ENCODE data around the gene COL9A2. TPM values are rescaled to one million over a fixed set of nuclear protein-coding genes. Genes with fewer than 3 reads are reported as not detected.
A peak's percentile ranks its signal among the peaks of the same experiment; 100 is the strongest.
"Not testable (repeated sequence)": the region's sequence is repeated elsewhere in the genome, so short reads cannot be mapped to it uniquely, and the experiment has no call there.

COL9A2 gene
- total RNA-seq, result 0.13 and 0.60 TPM in 2 replicates

DNA sequence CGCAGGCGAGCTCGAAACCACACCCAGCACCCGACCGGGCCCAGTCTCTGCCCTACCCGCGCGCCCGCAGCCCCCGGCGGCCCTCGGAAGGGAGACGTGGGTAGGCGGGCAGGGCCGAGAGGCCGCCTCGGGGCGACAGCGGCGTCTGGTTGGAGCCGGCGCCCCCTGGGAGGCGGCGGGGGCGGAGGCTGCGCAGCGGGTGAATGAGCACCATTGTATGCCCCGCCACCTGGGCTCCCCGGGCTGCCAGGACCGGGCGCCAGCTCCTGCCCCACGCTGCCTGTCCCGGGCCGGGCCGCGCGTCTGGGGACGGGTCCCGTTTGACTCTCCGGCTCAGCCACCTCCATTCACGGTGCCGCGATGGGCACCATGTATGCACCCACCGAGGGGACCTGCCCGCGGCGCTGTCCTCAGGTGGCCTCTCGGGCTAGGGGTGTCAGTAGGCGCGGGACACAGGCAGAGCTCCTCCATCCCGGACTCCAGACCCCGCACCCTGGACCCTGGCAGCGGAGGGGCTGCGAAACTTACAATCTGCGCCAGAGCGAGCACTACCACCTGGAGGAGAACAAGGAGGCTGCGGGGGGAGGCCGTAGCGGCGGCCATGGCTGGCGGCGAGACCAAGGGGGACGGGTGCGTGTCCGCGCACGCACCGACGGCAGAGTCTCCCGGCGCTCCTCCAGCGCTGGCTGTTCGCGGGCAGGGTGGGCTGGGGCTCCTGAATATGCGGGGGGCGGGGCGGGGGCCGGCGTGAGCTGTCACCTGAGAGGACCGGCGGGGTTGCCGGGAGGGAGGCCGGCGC is at the start of gene COL9A2:
Gene COL9A2 (minus strand): TSS at position 692 of the 799 bp plus-strand sequence. CDS start 89 bp downstream, at position 603.
- DNase-seq (ENCODE audit: low read depth, low spot score), result no peak

DNA sequence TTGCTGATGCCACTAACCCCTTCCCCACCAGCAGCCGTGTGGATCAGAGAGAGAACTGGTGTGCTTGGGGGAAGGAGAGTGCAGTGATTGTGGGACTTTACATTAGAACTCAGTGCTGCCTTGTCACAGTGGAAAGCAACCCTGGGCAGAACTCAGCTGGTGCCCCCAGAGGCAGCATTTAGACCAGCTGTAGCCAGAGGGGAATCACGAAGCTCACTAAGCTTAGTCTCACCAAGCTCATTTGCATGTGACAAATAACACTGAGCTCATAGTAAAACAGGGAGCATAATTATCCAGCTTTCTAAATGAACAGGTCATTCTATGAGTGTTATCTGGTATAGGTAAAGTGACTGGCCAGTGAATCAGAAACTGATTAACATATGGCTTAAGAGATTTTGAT is 46.6 kb upstream of the COL9A2 start:
- DNase-seq (ENCODE audit: low read depth, low spot score), result no peak

DNA sequence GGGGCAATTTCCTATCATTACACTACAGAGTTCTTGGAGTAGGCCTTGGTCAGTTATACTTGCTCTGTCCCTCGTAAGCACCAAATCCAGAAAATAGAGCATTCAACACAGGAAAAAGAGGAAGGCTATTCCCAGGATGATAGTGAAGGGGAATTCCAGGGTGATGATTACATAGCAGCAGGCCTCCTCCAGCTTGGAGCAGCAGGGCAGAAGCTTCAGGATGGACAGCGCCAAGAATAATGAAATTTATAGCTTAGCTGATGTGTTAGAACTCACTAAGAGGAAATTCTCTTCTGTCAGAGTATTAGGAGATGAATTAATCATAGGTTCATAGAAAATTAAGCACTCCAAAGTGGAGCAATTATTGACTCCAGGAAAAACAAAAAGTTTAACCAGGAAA is 45.6 kb upstream of the COL9A2 start:
- DNase-seq (ENCODE audit: low read depth, low spot score), result no peak

DNA sequence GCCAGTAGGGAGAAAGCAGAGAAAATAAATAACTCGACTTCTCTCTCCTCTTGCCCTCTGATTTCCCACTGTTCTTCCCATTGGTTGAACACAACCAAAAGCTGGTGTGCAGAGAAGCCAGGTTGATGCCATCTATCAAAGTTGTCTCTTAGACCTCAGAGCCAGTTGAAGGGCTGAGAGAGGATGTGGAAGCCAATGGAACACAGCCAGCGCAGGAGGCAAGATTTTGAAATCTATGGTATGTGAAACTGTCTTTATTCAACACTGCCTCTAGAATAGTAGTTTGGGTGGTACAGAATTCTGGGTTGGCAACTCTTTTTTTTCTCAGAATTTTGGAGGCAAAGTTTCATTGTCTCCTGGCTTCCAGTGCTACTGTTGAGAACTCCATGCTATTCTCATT is 45.1 kb upstream of the COL9A2 start:
- no peak for DNase-seq (ENCODE audit: low read depth, low spot score)

DNA sequence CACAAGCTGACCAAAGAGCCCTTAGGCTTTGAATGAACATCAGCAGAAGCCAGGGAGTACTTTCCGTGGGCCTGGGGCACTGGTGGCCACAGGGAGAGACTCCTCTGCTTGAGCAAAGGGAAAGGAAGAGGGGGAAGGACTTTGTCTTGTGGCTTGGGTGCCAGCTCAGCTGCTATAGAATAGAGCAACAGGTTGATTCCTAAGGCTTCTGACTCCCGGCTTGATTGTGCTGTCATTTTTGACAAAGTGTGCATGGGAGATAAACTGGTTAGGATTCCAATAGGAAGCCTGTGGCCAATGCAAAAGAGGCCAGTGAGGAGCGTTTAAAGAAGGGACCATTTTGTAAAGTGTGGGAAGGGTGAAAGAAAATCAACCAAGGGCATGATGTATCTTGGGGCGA is 44.6 kb upstream of the COL9A2 start:
- no peak for DNase-seq (ENCODE audit: low read depth, low spot score)

DNA sequence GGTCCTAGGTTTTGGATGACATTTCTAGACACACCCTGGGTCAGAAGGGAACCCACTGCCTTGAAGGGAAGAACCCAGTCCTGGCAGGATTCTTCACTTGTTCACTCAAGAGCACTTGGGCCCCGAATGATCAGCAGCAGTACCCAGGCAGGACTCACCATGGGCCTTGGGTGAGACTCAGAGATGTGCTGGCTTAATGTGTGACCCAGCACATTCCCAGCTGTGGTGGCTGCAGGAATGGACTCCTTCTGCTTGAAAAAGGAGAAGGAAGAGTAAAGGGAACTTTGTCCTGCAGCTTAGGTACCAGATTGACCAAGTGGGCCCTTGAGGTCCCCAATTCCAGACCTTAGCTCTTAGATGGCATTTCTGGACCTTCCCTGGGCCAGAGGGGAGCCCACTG is 44.1 kb upstream of the COL9A2 start:
- DNase-seq (ENCODE audit: low read depth, low spot score), result no peak

DNA sequence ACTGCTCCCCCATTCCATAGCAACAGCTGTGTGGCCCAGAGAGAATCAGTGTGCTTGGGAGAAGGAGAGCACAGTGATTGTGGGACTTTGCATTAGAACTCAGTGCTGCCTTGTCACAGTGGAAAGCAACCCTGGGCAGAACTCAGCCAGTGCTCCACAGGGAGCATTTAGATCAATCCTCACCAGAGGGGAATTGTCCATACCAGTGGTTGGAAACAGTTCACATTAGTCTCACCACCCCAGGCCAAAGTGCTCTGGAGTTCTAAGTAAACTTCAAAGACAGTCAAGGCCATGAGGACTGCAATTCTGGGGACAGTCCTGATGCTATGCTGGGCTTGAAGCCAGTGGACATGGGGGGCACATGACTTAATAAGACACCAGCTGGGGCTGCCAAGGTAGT is 43.5 kb upstream of the COL9A2 start:
- no peak for DNase-seq (ENCODE audit: low read depth, low spot score)

DNA sequence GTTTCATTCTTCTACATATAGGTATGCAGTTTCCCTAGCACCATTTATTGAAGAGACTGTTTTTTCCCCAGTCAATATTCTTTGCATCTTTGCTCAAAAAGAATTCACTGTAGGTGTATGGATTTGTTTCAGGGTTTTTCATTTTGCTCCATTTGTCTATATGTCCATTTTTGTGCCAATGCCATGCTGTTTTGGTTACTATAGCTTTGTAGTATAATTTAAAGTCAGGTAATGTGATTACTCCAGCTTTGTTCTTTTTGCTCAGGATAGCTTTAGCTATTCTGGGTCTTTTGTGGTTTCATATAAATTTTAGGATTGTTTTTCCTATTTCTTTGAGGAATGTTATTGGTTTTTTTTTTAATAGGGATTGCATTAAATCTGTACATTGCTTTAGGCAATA is 40.5 kb upstream of the COL9A2 start:
- DNase-seq (ENCODE audit: low read depth, low spot score), result no peak

DNA sequence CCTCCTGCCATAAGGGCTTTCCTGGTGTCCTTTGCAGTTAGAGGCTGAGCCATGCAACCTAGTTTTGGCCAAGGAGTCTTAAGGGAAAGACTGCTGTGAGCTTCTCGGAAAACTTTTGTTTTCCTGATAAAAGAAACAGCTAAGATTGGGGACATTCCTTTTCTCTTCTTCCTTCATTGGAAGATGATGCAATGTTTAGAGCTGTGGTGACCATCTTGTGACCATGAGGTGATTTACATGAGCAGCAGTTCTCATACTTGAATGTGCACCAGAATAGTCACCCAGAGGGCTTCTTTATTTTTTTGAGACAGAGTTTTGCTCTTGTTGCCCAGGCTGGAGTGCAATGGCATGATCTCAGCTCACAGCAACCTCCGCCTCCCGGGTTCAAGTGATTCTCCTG is 36.0 kb upstream of the COL9A2 start:
- DNase-seq (ENCODE audit: low read depth, low spot score), result no peak

DNA sequence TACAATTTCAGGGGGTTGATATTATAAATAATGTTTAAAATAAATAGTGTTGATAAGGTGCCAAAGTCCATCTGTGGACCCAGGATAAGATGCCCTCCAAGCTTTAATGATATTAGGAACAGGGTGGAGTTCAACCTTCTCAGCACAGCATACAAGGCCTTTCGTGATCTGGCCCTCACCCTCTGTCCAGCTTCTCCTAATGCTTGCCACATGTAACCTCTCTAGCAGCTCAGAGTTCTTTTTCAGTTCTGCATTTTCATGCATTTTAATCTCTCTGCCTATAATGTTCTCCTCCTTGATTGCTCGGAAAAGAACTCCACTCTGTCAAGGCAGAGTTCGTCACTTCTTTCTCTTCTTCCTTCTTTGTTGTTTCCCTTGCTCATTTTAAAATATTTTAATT is 35.0 kb upstream of the COL9A2 start:
- no peak for DNase-seq (ENCODE audit: low read depth, low spot score)

DNA sequence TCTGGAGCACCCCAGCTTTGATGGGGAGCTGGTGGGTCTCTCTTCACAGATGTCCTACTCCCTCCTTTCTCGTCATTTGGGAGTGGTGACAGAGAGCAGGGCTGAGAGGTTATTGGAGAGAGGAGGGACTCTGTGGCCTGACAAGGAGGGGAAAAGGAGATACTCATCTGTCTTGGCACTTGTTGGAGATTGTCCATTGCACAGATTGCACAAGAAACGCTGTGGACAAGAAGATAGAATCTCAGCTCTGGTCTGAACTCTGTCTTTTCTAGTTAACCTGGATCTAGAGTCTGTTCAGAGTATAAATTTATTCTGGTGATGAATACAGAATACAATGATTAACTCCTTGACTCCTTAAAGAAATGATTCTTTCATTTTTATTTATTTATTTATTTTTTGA is 34.0 kb upstream of the COL9A2 start:
- DNase-seq (ENCODE audit: low read depth, low spot score), result no peak

DNA sequence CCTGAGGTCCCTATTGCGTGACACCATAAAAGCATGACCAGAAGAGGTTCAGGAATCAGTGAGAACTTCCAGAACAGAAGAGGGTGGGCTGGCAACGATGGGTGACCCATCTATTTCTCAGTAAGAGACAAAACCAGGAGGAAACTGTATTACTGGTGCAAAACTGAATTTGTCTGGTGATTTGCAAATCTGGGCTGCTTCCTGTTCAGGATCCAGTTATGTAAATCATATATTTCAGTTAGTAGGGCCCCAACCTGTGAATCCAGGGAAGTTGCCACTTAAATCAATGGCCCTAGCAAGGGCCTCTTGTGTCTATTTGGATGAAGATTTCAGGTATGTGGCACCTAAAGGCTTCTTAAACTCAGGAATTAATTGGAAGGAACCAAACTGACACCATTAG is 33.3 kb upstream of the COL9A2 start:
- DNase-seq (ENCODE audit: low read depth, low spot score), result no peak

DNA sequence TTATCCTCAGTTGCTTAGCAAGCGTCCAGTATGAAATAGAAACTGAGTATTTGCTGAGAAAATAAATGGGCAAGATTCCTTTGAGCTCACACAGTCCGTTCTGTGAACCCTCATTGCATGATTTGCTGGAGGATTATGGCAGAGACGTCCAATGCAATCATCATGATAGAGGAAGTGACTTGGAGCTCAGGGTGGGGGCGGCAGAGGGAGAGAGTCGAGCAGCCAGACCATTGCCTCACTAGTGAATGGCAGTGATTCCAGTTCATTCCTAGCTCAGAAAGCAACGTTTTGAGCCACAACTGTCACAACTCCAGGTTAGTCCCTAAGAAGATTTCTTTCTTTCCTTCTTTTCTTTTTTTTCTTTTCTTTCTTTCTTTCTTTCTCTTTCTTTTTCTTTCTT is 27.5 kb upstream of the COL9A2 start:
- no peak for DNase-seq (ENCODE audit: low read depth, low spot score)

DNA sequence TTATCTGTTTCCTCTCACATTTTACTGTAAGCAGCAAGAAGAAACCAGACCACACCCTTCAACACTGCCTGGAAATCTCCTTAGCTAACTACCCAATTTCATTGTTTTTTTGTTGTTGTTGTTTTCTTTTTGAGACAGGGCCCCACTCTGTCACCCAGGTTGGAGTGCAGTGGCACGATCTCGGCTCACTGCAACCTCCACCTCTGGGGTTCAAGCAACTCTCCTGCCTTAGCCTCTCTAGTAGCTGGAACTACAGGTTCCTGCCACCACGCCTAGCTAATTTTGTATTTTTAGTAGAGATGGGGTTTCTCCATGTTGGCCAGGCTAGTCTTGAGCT is 25.3 kb upstream of the COL9A2 start:
- DNase-seq (ENCODE audit: low read depth, low spot score), result not testable (repeated sequence)

DNA sequence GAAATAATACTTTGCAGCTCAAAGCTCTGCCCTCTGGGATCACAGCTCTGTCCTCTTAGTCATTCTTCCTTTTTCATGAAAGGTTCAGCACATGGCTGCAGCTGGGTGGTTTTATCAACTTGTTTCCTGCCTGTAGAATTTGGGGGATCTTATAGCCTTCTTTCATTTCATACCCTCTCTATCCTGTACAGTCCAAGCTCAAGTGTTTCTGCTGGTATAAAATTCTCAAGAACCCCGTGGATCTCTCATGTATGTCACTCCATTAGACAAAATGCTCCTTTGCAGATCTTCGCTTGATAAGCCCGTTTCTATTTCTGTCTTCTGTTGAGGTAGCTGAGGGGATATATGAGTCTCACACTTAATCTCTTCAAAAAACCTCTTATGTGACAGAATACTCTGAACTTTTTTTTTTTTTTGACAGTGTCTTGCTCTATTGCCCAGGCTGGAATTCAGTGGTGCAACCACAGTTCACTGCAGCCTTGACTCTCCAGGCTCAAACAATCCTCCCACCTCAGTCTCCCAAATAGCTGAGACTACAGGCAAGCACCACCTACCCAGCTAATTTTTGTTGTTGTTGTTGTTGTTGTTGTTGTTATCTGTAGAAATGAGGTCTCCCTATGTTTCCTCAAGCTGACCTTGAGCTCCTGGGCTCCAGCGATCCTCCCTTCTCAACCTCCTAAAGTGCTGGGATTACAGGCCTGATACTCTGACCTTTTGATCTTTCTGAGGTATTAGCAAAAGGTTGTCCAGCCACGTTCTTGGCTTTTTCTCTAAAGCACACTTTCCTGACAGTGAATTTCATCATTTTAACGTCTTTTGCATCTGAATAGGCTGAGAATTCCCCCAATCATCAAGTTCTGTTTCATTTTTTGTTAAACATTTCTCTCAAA is 24.6 kb upstream of the COL9A2 start:
- DNase-seq (ENCODE audit: low read depth, low spot score), result no peak

DNA sequence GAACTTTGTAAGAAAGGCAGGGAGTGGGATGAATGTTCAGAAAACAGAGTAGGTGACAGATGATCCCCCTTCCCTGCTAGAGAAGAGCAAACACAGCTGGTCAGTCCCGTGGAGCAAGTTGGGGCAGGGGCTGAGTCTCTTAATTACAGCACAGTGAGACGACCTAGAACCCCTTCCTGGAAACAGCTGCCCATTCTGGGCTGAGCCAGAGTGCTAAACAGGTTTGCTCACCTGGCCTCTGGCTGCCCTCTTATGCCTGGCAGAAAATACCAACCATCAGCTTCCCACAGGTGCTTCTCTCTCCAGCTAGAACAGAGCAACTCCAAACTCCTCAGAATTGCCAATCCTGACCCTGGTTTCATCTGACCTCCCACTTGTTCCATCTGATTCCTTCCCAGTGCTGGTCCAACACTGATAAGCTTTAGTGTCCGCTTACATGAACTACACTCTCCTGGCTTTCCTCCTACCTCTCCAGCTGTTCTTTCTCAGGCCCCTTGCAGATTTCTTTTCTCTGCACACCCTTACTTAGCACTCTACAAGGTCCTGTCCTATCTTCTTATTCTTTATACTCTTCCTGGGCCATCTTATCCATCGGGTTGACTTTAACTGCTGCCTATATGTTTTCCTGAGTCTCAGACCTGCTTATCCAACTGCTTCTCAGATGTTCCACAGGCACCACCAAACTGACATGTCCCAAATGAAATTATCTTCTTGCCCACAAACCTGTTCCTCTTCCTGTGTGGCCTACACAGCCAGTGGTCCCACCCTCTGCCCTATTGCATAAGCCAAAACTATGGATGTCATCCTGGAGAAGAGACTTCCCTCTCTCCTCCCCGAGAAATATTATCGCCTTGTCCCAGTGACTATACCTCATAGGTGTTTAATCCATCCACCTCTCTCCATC is 22.6 kb upstream of the COL9A2 start:
- DNase-seq (ENCODE audit: low read depth, low spot score), result no peak

DNA sequence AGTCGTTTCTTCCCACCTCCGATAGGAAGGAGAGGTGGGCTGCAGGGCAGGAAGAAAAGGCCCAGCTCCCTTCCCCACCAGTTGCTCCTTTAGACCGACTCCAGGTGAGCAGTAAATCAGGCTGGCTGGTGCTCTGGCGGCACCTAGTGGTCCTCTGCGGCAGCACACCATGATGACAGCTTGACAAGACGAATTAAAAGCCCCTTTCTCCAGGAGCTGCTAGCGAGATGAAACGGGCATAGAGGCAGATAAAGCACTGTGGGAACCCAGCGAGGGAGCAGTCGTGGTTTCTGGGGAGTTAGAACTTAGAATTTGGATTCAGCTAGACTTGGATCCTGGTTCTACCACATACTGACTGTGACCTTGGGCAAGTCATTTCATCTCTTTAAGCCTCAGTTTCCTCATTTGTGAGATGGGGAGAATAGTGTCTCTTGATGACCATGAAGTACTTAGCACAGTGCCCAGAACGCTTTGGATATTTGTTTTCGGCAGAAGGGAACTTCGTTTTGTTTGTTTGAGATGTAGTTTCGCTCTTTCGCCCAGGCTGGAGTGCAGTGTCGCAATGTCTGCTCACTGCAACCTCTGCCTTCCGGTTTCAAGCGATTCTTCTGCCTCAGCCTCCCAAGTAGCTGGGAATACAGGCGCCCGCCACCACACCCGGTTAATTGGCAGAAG is 21.8 kb upstream of the COL9A2 start:
- DNase-seq (ENCODE audit: low read depth, low spot score), result peak; percentile 47

DNA sequence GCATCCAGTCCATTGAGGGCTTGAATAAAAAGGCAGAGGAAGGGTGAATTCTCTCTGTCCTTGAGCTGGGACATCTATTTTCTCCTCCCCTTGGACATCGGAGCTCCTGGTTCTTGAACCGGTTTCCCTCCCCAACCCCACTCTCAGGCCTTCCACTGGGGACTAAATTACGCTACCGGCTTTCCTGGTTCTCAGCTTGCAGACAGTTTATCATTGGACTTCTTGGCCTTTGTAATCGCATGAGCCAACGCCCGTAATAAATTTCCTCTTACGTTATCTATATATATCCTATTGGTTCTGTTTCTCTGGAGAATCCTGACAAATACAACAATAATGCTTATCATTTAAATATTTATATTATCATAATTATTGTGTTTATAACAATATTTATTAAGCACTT is 20.4 kb upstream of the COL9A2 start:
- no peak for DNase-seq (ENCODE audit: low read depth, low spot score)

DNA sequence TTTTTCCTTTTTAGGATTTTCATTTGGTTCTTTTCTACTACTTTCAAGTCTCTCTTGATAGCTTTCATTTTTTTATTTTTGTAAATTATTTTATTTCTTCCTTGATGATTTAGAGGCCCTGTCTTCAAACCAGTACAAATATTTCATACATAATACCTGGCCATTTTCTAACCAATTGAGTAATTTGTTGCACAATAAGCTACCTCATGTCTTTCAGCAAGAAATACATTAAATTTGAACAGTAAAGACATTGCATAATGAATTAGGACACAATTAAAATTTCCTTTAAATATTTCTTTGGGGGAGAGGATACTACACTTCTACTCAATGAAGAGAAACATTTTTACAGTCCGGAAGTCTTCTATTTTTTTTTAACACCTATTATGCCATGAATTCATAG is 15.6 kb upstream of the COL9A2 start:
- DNase-seq (ENCODE audit: low read depth, low spot score), result no peak

DNA sequence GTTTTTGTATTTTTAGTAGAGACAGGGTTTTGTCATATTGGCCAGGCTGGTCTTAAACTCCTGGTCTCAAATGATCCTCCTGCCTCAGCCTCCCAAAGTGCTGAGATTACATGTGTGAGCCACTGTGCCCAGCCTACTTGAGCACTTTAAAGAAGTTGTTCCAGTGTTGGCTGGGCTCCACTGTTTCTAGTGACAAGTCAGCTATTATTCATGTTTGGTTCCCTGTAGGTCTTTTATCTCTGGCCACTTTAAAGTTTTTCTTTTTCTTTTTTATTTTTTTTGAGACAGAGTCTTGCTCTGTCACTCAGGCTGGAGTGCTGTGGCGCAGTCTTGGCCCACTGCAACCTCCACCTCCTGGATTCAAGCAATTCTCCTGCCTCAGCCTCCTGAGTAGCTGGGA is 14.3 kb upstream of the COL9A2 start:
- DNase-seq (ENCODE audit: low read depth, low spot score), result not testable (repeated sequence)

DNA sequence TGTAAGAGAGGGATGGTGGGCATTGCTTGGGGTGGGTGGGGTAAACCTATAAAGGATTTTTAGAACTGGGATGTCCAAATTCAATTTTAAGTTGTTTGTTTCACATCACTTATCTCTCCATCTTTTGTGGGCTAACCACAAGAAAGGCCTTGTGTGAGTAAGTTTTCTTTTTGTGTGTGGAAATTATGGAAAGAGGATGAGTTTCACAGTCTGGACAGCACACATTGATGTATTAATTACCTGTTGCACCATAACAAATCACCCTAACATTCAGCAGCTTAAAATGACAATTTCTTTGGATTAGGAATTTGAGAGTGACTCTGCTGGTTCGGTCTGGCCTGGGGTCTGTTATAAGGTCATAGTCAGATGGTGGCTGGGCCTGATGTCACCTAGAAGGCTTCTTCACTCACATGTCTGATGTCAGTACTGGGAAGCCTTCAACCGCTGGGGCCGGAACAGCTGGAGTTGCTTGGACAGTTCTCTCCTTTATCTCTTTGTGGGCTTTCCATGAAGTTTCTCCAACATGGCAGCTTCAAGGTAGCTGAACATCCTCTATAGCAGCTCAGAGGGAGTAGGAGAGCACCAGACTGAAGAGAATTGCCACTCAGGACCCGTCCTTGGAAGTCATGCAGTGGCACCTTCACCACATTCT is 2.0 kb upstream of the COL9A2 start:
- no peak for DNase-seq (ENCODE audit: low read depth, low spot score)

Data from pulmonary artery endothelial cell (primary cell).